Endothelial cell of umbilical vein (primary cell): ENCODE data around the gene ATP5F1B. TPM values are rescaled to one million over a fixed set of nuclear protein-coding genes. Genes with fewer than 3 reads are reported as not detected.

Experiments
- BruUV-seq: library from RNA; stranded (reverse); fragments of 400-500 nt; replicated peaks from 2 replicates; lab custom pipeline; 2021; lab: Mats Ljungman, UMichigan
- CTCF ChIA-PET: fragments of 300-600, 350-600 bp; sonication (Branson Sonifier 250); formaldehyde crosslinking; loops from one replicate; lab custom pipeline; 2021; ENCODE audit warnings: antibody characterized with exemption, inconsistent platforms; lab: Charles Lee
- POLR2A ChIA-PET: fragments of 300-600, 350-600 bp; sonication (Branson Sonifier 250); formaldehyde crosslinking; loops from one replicate; lab custom pipeline; 2021; ENCODE audit warnings: antibody characterized with exemption, inconsistent platforms; lab: Charles Lee
- DNase-seq: peaks from one replicate; pipeline ENCODE4 v3.0.0-alpha.2; 2011; ENCODE audit warnings: low read depth, low spot score
- FAIRE-seq: peaks from 2 replicates; lab custom pipeline; 2011; peaks lifted over from hg19 to GRCh38; lab: Jason Lieb, UNC
- H2AFZ ChIP-seq: 2 replicates; pipeline ENCODE4 v1.6.0; 2012; ENCODE audit warnings: low read depth, low read length, control low read depth, inconsistent platforms
- H3K27ac ChIP-seq: 2 replicates; pipeline ENCODE4 v1.5.1; 2011; ENCODE audit warnings: low read depth, mild to moderate bottlenecking, control low read depth, low read length, moderate library complexity; ENCODE audit not compliant: insufficient read depth
- H3K27me3 ChIP-seq, 2 experiments: 2 replicates each; pipeline versions ENCODE4 v1.6.0 to v1.6.1; 2011; ENCODE audit warnings: low read length in 2 of 2, mixed read lengths in 1 of 2; ENCODE audit not compliant: control insufficient read depth in 2 of 2, insufficient read depth in 2 of 2
- H3K36me3 ChIP-seq, 2 experiments: 2 replicates in 1 of 2; 3 replicates in 1 of 2; pipeline ENCODE4 v1.5.1; 2011; ENCODE audit warnings: low read length in 2 of 2, mild to moderate bottlenecking in 1 of 2, moderate library complexity in 1 of 2; ENCODE audit not compliant: control insufficient read depth in 2 of 2, insufficient read depth in 2 of 2; ENCODE audit errors: extremely low read depth in 1 of 2
- H3K4me1 ChIP-seq: 3 replicates; pipeline ENCODE4 v1.5.1; 2011; ENCODE audit warnings: mild to moderate bottlenecking, low read length; ENCODE audit not compliant: control insufficient read depth, insufficient read depth; ENCODE audit errors: extremely low read depth
- H3K4me2 ChIP-seq: 2 replicates; pipeline ENCODE4 v1.6.1; 2011; ENCODE audit warnings: low read length, control low read depth, mixed read lengths; ENCODE audit not compliant: insufficient read depth
- H3K4me3 ChIP-seq, 3 experiments: fragments of 200-600 bp in 1 of 3; sonication (generic), shearing (Covaris generic) in 1 of 3; replicated peaks in 1 of 3; 2 replicates each; pipeline ENCODE4 v1.5.1; 2011 to 2016; ENCODE audit warnings: control low read depth in 3 of 3, low read length in 3 of 3, mild to moderate bottlenecking in 2 of 3, inconsistent platforms in 1 of 3, low read depth in 1 of 3, moderate library complexity in 1 of 3; ENCODE audit not compliant: insufficient read depth in 1 of 3
- H3K79me2 ChIP-seq: 2 replicates; pipeline ENCODE4 v1.6.0; 2012; ENCODE audit warnings: low read length, inconsistent platforms; ENCODE audit not compliant: control insufficient read depth, insufficient read depth
- H3K9ac ChIP-seq: replicated peaks from 2 replicates; pipeline ENCODE3; 2011; ENCODE audit warnings: low read length, control low read depth; ENCODE audit not compliant: insufficient read depth; ENCODE audit errors: extremely low read depth
- H3K9me1 ChIP-seq: replicated peaks from 3 replicates; pipeline ENCODE4 v1.6.0; 2011; ENCODE audit warnings: mild to moderate bottlenecking, low read length; ENCODE audit not compliant: control insufficient read depth, insufficient read depth; ENCODE audit errors: extremely low read depth
- H3K9me3 ChIP-seq: replicated peaks from 2 replicates; pipeline ENCODE4 v1.5.1; 2012; ENCODE audit warnings: low read length, inconsistent platforms; ENCODE audit not compliant: control insufficient read depth, insufficient read depth
- H4K20me1 ChIP-seq: replicated peaks from 2 replicates; pipeline ENCODE3; 2011; ENCODE audit warnings: mild to moderate bottlenecking, low read length; ENCODE audit not compliant: control insufficient read depth, insufficient read depth; ENCODE audit errors: extremely low read depth
- CTCF ChIP-seq, 2 donors: IDR thresholded peaks; 1 replicate in 1 of 2; 2 replicates in 1 of 2; pipeline ENCODE4 v1.5.1; 2011; ENCODE audit warnings: low read length in 2 of 2, mild to moderate bottlenecking in 2 of 2, moderate library complexity in 2 of 2, control low read depth in 1 of 2, inconsistent platforms in 1 of 2, low read depth in 1 of 2; ENCODE audit not compliant: insufficient read depth in 1 of 2; ENCODE audit errors: extremely low read depth in 1 of 2
- EZH2 ChIP-seq: IDR thresholded peaks from 2 replicates; pipeline ENCODE4 v1.6.1; 2012; ENCODE audit warnings: borderline replicate concordance, low read depth, mild to moderate bottlenecking, moderate library complexity, low read length, inconsistent platforms; ENCODE audit not compliant: severe bottlenecking
- FOS ChIP-seq: IDR thresholded peaks from 2 replicates; pipeline ENCODE4 v1.6.1; 2011; ENCODE audit warnings: mild to moderate bottlenecking, low read length, moderate library complexity, borderline replicate concordance; ENCODE audit not compliant: insufficient read depth
- GATA2 ChIP-seq: IDR thresholded peaks from 2 replicates; pipeline ENCODE4 v1.7.0; 2011; ENCODE audit warnings: low read depth, mild to moderate bottlenecking, moderate library complexity, mixed read lengths, low read length; ENCODE audit not compliant: insufficient read length, insufficient read depth
- JUN ChIP-seq: IDR thresholded peaks from 2 replicates; pipeline ENCODE4 v1.6.1; 2011; ENCODE audit warnings: borderline replicate concordance, low read depth; ENCODE audit not compliant: insufficient read length, insufficient read depth
- MAX ChIP-seq: IDR thresholded peaks from 2 replicates; pipeline ENCODE4 v1.6.1; 2011; ENCODE audit not compliant: insufficient read depth, insufficient read length
- MYC ChIP-seq: IDR thresholded peaks from one replicate; pipeline ENCODE4 v1.6.1; 2011; ENCODE audit warnings: mild to moderate bottlenecking, low read depth, low read length
- POLR2A ChIP-seq: IDR thresholded peaks from 2 replicates; pipeline ENCODE4 v1.6.1; 2012; ENCODE audit warnings: low read depth, mild to moderate bottlenecking, control low read depth, low read length
- POLR2AphosphoS5 ChIP-seq: IDR thresholded peaks from 2 replicates; pipeline ENCODE4 v1.6.1; 2012; ENCODE audit warnings: low read depth, mild to moderate bottlenecking, control low read depth, low read length, moderate library complexity; ENCODE audit not compliant: insufficient read depth
- dilution Hi-C: fragments of 300-500 bp; cut with MboI; formaldehyde crosslinking; loops from one replicate; pipeline ENCODE4 v1.15.0; 2019; ENCODE audit warnings: low sequenced_read_pairs; ENCODE audit not compliant: extremely low pct_ligation_motif_present
- intact Hi-C: fragments of 100-400 bp; cut with micrococcal nuclease; formaldehyde crosslinking; loops from one replicate; pipeline ENCODE4 v1.10.0; 2022
- polyA plus RNA-seq, 4 experiments: library from polyadenylated mRNA; depleted of rRNA in 3 of 4; stranded (reverse) in 3 of 4; unstranded in 1 of 4; fragments of >200 nt; gene quantifications; 2 replicates each; pipeline versions ENCODE4 v1.2.1 to v1.2.3, GENCODE V29; 2011 to 2012; ENCODE audit warnings: missing spikeins in 1 of 4
- total RNA-seq: library from RNA; stranded (reverse); gene quantifications from 2 replicates; pipeline ENCODE4 v1.2.3, GENCODE V29; 2021

The ATP5F1B gene
- total and polyA plus RNA-seq, 2 donors (not counting 3 experiments of a cell fraction or from before 2014, with no cell fraction given): 590 to 829 TPM

GRCh38 chr12:56604355-56604754 lies 41.4 kb downstream of the ATP5F1B start:
- dilution Hi-C loops (no loop called here), intact Hi-C loops (no loop called here)
- H3K9me1 ChIP-seq: no peaks in the 10 kb centered on the region
- no peaks in the 10 kb centered on the region for H3K79me2 ChIP-seq
- no peaks in the 10 kb centered on the region for H4K20me1 ChIP-seq
- no peak overlapping the region for H3K9ac ChIP-seq
- no peaks in the 10 kb centered on the region for H3K27me3 ChIP-seq
- no peak for DNase-seq
- H3K4me2 ChIP-seq: no peak overlapping the region
- H3K4me1 ChIP-seq: no peaks in the 10 kb centered on the region
- ChIA-PET POLR2A (no interaction called here), CTCF (interaction anchor here (0.9 to 7.1 kb wide), 3 partner anchors 10 to 90 kb away, joined by 3 to 90 read pairs (median 11); no protein-coding TSS in a partner anchor)
- FAIRE-seq: no peak
- no TSS peak for BruUV-seq
- H3K9me3 ChIP-seq: no peaks in the 10 kb centered on the region
- H3K4me3 ChIP-seq: no peak overlapping the region
- TF ChIP-seq POLR2A (no peak), GATA2 (no peak), JUN (no peak), MYC (no peak), CTCF (IDR thresholded peaks at IDR 0.05; ENCODE audit: extremely low read depth in 1 of 2, insufficient read depth in 1 of 2, low read depth in 1 of 2, low read length in 2 of 2) (no peak), POLR2AphosphoS5 (no peak), EZH2 (no peak), FOS (no peak), MAX (no peak)
- peaks cover 48 to 58% of the 10 kb centered on the region in 2 experiments for H3K36me3 ChIP-seq
- no peak overlapping the region for H2AFZ ChIP-seq
- H3K27ac ChIP-seq: no peak overlapping the region
